OCI-LY3 (cell line): ENCODE results near the gene CALY.

Experiments
- H2AFZ ChIP-seq: fragments of 200-600, 300-600 bp; shearing (Covaris generic); 2 replicates; pipeline ENCODE4 v1.6.0; 2014; ENCODE audit warnings: antibody characterized with exemption, low read depth, low read length
- H3K27ac ChIP-seq: fragments of 200-600, 300-600 bp; sonication (generic); 2 replicates; pipeline ENCODE4 v1.5.1; 2014; ENCODE audit warnings: mild to moderate bottlenecking, low read length, moderate library complexity, mixed read lengths
- H3K27me3 ChIP-seq: fragments of 200-600, 300-600 bp; sonication (generic); 2 replicates; pipeline ENCODE4 v1.6.1; 2014; ENCODE audit warnings: low read depth, low read length, mixed read lengths
- H3K36me3 ChIP-seq: fragments of 200-600, 300-600 bp; sonication (generic); replicated peaks from 2 replicates; pipeline ENCODE3; 2014; ENCODE audit warnings: low read depth, low read length, mixed read lengths
- H3K4me1 ChIP-seq: fragments of 300-600, 200-600 bp; sonication (generic); 2 replicates; pipeline ENCODE4 v1.6.1; 2014; ENCODE audit warnings: low read length, mixed read lengths
- H3K4me2 ChIP-seq: fragments of 200-600, 300-600 bp; sonication (generic); 2 replicates; pipeline ENCODE4 v1.6.1; 2014; ENCODE audit warnings: low read length, mixed read lengths
- H3K4me3 ChIP-seq: fragments of 300-600, 200-600 bp; sonication (generic); 2 replicates; pipeline ENCODE4 v1.5.1; 2014; ENCODE audit warnings: antibody characterized with exemption, mild to moderate bottlenecking, low read length, moderate library complexity
- H3K79me2 ChIP-seq: fragments of 300-600, 200-600 bp; shearing (Covaris generic); 2 replicates; pipeline ENCODE4 v1.6.1; 2014; ENCODE audit warnings: mild to moderate bottlenecking, low read length, mixed read lengths
- H3K9ac ChIP-seq: fragments of 300-600, 200-600 bp; shearing (Covaris generic); 2 replicates; pipeline ENCODE4 v1.6.0; 2014; ENCODE audit warnings: mild to moderate bottlenecking, low read length, moderate library complexity
- H3K9me3 ChIP-seq: fragments of 200-600, 300-600 bp; shearing (Covaris generic); 2 replicates; pipeline ENCODE4 v1.6.1; 2014; ENCODE audit warnings: low read length, mixed read lengths; ENCODE audit not compliant: insufficient read depth
- H4K20me1 ChIP-seq: fragments of 200-600, 300-600 bp; sonication (generic); 2 replicates; pipeline ENCODE4 v1.6.1; 2016; ENCODE audit warnings: low read length, mixed read lengths; ENCODE audit not compliant: insufficient read depth
- CTCF ChIP-seq: fragments of 200-600, 300-600 bp; sonication (generic); IDR thresholded peaks from 2 replicates; pipeline ENCODE4 v1.5.1; 2014; ENCODE audit warnings: antibody characterized with exemption, low read length, low read depth
- EZH2phosphoT487 ChIP-seq: fragments of 200-600 bp; shearing (Covaris generic); IDR thresholded peaks from 2 replicates; pipeline ENCODE4 v1.6.1; 2018; ENCODE audit warnings: antibody characterized with exemption, mixed run types, low read depth

CALY gene

GRCh38 chr10:133275684-133276092, 61.0 kb downstream of the CALY start:
- TF ChIP-seq EZH2phosphoT487: no peak
- peak; percentile 40 for TF ChIP-seq CTCF
- peaks cover 6% of the 10 kb centered on the region for H4K20me1 ChIP-seq
- peak overlapping the region; percentile 93 for H3K27ac ChIP-seq
- no peak overlapping the region for H2AFZ ChIP-seq
- peak overlapping the region; percentile 100 for H3K4me3 ChIP-seq
- H3K27me3 ChIP-seq: no peaks in the 10 kb centered on the region
- H3K79me2 ChIP-seq: peaks cover 25% of the 10 kb centered on the region
- peaks cover 13% of the 10 kb centered on the region for H3K4me1 ChIP-seq
- H3K9me3 ChIP-seq: no peaks in the 10 kb centered on the region
- H3K4me2 ChIP-seq: peak overlapping the region; percentile 99
- peak overlapping the region; percentile 99 for H3K9ac ChIP-seq
- peaks cover 19% of the 10 kb centered on the region for H3K36me3 ChIP-seq

DNA sequence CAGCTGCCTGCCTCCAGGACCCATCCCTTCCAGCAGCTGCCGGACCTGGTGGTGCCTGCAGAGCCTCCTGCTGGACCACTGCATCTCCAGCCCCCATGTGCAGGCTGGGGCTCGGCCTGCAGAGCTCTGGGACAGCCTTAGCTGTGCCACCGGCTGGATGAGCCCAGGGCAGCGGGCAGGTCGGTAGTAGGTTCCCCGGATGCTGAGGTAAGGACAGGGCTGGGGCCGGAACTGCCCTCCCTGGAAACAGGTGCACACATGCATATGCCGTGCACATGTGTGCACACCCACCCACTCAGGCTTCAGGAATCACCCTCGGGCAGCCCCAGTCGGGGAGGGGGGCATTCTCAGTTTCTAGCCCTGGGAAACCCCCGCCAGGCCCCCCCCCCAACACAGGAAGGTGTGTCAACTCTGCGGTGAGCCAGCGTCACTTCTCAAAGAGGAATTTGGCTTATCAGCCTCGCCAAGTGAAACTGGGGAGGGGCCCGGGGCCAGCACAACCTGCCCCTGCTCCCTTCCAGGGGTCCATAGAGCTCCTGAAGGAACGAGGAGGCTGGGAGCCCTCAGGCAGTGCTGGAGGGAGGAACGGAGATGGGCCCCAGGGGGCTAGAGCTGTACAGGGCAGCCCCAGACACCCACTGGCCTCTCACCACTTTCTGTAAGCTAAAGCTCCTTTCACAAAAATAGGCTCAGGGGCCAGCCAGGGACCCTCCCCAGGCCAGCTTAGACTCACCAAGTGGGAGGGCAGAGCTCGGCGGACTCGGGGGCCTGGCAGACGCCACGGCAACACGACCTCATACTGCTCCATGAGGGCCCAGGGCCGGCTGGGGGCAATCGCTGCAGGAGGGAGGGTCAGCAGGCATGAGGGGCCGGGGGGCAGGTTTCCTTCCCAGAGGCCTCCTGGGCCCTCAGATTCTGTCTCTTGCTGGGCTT, 61.7 kb downstream of the CALY start:
- TF ChIP-seq CTCF (no peak), EZH2phosphoT487 (no peak)
- peaks cover 13% of the 10 kb centered on the region for H3K4me1 ChIP-seq
- H3K27ac ChIP-seq: peak overlapping the region; percentile 93
- peak overlapping the region; percentile 99 for H3K4me2 ChIP-seq
- H3K36me3 ChIP-seq: peaks cover 21% of the 10 kb centered on the region
- H3K9ac ChIP-seq: peak overlapping the region; percentile 99
- H3K4me3 ChIP-seq: peak overlapping the region; percentile 100
- no peak overlapping the region for H2AFZ ChIP-seq
- H4K20me1 ChIP-seq: peaks cover 6% of the 10 kb centered on the region
- H3K27me3 ChIP-seq: no peaks in the 10 kb centered on the region
- H3K9me3 ChIP-seq: no peaks in the 10 kb centered on the region
- peaks cover 25% of the 10 kb centered on the region for H3K79me2 ChIP-seq
